ENCODE data around the gene PTP4A2. TPM values are rescaled to one million over a fixed set of nuclear protein-coding genes. Genes with fewer than 3 reads are reported as not detected.

PTP4A2 gene
- polyA plus RNA-seq, 1 of the 3 experiments (the other 2 are of a cell fraction) = 41.7 TPM

DNA sequence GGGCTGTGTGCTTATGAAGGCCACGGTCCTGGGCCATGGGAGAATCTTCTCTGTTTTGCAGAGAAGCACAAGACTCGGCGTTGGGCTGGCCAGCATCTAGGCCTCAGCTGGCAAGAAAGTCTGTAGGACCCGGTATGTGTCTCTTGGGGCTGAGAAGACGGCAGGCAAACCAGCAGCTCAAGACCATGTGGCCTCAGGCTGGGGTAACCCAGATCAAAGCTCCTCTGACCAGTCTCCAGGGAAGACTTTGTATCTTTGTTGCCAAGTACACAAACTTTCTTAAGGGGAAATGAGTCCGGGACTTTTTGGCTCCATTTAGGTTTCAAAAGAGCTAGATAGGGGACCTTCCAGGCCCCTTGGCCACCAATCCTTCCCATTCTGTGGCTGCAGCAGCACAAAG is 60.1 kb downstream of the PTP4A2 start:
- H3K27me3 ChIP-seq (ENCODE audit: insufficient read depth) = no peaks in the 10 kb centered on the region
- H3K9me2 ChIP-seq = no peaks in the 10 kb centered on the region
- no peaks in the 10 kb centered on the region for H3K9me3 ChIP-seq
- H3F3A ChIP-seq (replicated peaks; ENCODE audit: insufficient read depth) = no peaks in the 10 kb centered on the region
- no peaks in the 10 kb centered on the region for H4K20me1 ChIP-seq (ENCODE audit: insufficient read depth)
- H3K4me2 ChIP-seq = no peak overlapping the region
- POLR2A ChIA-PET = no interaction called here
- CTCF ChIA-PET = no interaction called here
- WGBS (ENCODE audit: low lambda C conversion rate) = 71% methylated on average over 3 of the region's 6 CpGs
- no peaks in the 10 kb centered on the region for H3K79me2 ChIP-seq (ENCODE audit: insufficient read depth)
- no peaks in the 10 kb centered on the region for H3K36me3 ChIP-seq (replicated peaks in 1 of 2; ENCODE audit: control insufficient read depth in 1 of 2, insufficient read depth in 2 of 2, low read length in 1 of 2)
- H3K9ac ChIP-seq = no peak overlapping the region
- H2AFZ ChIP-seq (ENCODE audit: low read depth) = no peak overlapping the region
- TF ChIP-seq SIN3A (IDR thresholded peaks at IDR 0.05; ENCODE audit: borderline replicate concordance, low read depth, low read length) = no peak
- no peak overlapping the region for H3K27ac ChIP-seq (ENCODE audit: low read depth in 2 of 2, low read length in 1 of 2)
- no peak for DNase-seq
- no peaks in the 10 kb centered on the region for H3K4me1 ChIP-seq (ENCODE audit: control insufficient read depth in 1 of 2, insufficient read depth in 2 of 2, low read depth in 1 of 2, low read length in 1 of 2)
- H3K4me3 ChIP-seq (ENCODE audit: low read depth in 2 of 2, low read length in 1 of 2) = no peak overlapping the region

GRCh38 chr1:31877544-31877943 is 60.6 kb downstream of the PTP4A2 start:
- Histone ChIP-seq H3K27me3 (ENCODE audit: insufficient read depth) (no peaks in the 10 kb centered on the region), H3K27ac (ENCODE audit: low read depth in 2 of 2, low read length in 1 of 2) (no peak overlapping the region), H3K9me3 (no peaks in the 10 kb centered on the region), H3K4me1 (ENCODE audit: control insufficient read depth in 1 of 2, insufficient read depth in 2 of 2, low read depth in 1 of 2, low read length in 1 of 2) (no peaks in the 10 kb centered on the region), H3F3A (replicated peaks; ENCODE audit: insufficient read depth) (no peaks in the 10 kb centered on the region), H2AFZ (ENCODE audit: low read depth) (no peak overlapping the region), H4K20me1 (ENCODE audit: insufficient read depth) (no peaks in the 10 kb centered on the region), H3K9me2 (no peaks in the 10 kb centered on the region), H3K4me3 (ENCODE audit: low read depth in 2 of 2, low read length in 1 of 2) (no peak overlapping the region), H3K36me3 (replicated peaks in 1 of 2; ENCODE audit: control insufficient read depth in 1 of 2, insufficient read depth in 2 of 2, low read length in 1 of 2) (no peaks in the 10 kb centered on the region), H3K4me2 (no peak overlapping the region), H3K79me2 (ENCODE audit: insufficient read depth) (no peaks in the 10 kb centered on the region), H3K9ac (no peak overlapping the region)
- no peak for DNase-seq
- ChIA-PET POLR2A (no interaction called here), CTCF (interaction anchor here (0.9 kb wide), 1 partner anchor 11 kb away, joined by 3 read pairs; no protein-coding TSS in a partner anchor)
- 83% methylated on average over 4 of the region's 4 CpGs for WGBS (ENCODE audit: low lambda C conversion rate)
- no peak for TF ChIP-seq RCOR1 (IDR thresholded peaks at IDR 0.05; ENCODE audit: low read length)
- TF ChIP-seq POLR2AphosphoS5 (IDR thresholded peaks at IDR 0.05; ENCODE audit: low read depth, low read length) = no peak
- TF ChIP-seq FOXJ3 (CRISPR knock-in tag; IDR thresholded peaks at IDR 0.05) = no peak
- TF ChIP-seq PBX3 (IDR thresholded peaks at IDR 0.05) = no peak
- TF ChIP-seq NFIC (IDR thresholded peaks at IDR 0.05; ENCODE audit: borderline replicate concordance) = no peak
- no peak for TF ChIP-seq EZH2phosphoT487 (IDR thresholded peaks at IDR 0.05; ENCODE audit: borderline replicate concordance, low read depth)
- TF ChIP-seq CTCF (IDR thresholded peaks at IDR 0.05) = no peak
- TF ChIP-seq TAF1 (IDR thresholded peaks at IDR 0.05; ENCODE audit: borderline replicate concordance, low read depth, low read length) = no peak
- no peak for TF ChIP-seq FOSL2 (IDR thresholded peaks at IDR 0.05; ENCODE audit: borderline replicate concordance, low read depth)
- no peak for TF ChIP-seq JUND (IDR thresholded peaks at IDR 0.05)
- TF ChIP-seq CHD2 (IDR thresholded peaks at IDR 0.05; ENCODE audit: low read length, partially characterized antibody) = no peak
- TF ChIP-seq RFX5 (IDR thresholded peaks at IDR 0.05; ENCODE audit: low read length) = no peak
- TF ChIP-seq NRF1 (IDR thresholded peaks at IDR 0.05; ENCODE audit: low read depth, low read length) = no peak
- TF ChIP-seq USF1 (IDR thresholded peaks at IDR 0.05; ENCODE audit: borderline replicate concordance, low read depth) = no peak
- TF ChIP-seq FOXM1 (IDR thresholded peaks at IDR 0.05; ENCODE audit: low read depth) = no peak
- TF ChIP-seq ELF1 (IDR thresholded peaks at IDR 0.05) = no peak
- TF ChIP-seq ZBTB33 (IDR thresholded peaks at IDR 0.05; ENCODE audit: borderline replicate concordance, low read depth) = no peak
- TF ChIP-seq MEF2A (IDR thresholded peaks at IDR 0.05; ENCODE audit: borderline replicate concordance, low read depth) = no peak

All from SK-N-SH (cell line).